ENCODE measurements around the gene TTC9B.
"Not testable (repeated sequence)": the region's sequence is repeated elsewhere in the genome, so short reads cannot be mapped to it uniquely, and the experiment has no call there.

TTC9B gene

DNA sequence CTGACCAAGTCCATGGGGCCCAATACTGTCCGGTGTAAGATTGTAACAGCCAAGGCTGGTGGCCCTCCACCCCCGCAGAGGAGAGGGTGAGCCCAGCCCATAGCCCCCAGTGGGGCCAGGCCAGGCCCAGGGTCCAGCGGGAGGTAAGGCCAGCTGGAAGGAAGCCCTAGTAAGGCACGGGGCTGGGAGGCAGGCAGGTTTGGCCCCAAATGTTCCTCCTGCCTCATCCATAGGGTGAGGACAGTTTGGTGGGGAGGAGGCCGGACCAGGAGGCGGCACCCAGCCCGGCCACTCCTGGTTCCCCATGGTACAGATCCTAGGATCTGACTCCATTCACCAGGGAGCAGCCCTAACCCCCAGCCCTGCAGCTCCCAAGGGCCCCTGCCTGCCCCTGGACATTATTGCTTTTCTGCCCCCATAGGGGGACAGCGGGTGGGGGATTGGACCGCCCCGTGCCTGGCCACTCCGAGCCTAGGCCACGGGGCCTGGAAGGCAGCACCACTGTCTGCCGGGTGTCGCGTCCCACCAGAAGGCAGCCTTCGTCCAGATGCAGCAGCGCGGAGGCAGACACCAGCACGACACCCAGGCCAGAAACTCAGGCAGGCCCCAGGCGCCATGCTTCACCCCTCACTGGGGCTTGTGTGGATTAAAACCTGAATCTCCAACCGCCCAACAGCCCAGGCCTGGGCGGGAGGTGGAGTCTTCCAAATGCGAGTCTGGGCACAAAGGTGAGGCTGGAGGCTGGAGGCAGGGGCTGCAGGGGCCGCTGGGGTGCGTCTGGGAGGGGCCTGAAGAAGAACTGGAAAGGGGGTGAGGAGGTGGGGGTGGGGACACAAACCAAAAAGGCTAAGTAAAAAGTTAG, 15.0 kb upstream of the TTC9B start:
- DNase-seq (ENCODE audit: low read depth in 2 of 2) = no peak

DNA sequence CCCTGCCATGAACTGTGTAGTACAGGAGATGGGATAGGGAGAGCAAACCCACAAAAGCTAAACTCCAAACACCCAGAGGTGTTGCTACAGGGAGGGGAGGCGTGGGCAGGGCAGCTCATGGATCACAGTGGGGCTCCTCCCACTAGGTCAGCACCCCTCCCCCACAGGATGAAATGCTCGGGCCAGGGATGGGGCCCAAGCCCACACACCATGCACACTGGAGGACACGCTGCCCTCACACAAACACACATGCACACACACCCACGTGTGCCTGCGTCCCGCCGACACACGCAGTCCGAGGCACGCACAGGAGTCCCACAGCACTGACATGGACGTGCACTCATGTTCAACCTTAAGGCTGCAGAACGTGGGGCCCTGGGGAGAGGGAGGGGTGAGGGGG, 14.3 kb upstream of the TTC9B start:
- DNase-seq (ENCODE audit: low read depth in 2 of 2) = no peak

DNA sequence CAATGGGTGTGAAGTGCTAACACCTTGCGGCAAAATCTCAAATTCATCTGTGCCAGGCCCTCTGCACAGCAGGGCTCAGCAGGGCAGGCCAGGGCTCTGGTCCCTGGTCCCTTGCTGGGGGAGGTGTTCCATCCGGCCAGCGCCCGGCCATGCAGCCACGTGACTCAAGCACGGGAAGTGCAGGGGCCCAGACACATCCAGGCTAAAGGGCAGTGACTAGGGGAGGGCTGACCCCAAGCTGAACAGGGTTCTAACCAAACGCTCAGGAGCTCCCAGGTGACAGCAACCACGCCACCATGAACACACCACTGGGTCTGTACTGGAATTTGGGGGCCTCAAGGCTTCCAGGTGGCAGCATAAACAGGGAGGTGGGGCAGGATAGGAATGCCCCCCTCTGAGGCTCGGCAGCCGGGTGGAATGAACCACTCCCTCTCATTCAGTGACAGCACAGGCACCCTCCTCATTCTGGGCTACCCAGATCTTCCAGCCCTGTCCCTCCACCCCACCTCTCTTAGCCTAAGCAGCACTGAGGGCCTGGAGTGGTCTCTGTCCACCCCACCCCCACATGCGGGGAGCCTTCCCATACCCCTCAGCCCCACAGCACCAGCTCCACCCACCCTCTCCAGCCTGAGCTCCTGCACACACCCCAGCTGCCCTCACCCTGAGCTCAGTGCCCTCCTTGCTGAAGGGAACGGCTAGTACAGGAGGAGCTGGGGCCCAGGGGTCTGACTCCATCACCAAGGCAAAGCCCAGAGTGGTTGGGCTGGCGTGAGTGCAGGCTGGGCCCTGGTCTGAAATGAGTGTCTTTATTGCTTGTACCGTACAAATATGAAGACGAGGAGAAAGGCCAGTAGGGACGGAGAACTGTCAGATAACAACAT, 13.6 kb upstream of the TTC9B start:
- DNase-seq (ENCODE audit: low read depth in 2 of 2) = no peak

DNA sequence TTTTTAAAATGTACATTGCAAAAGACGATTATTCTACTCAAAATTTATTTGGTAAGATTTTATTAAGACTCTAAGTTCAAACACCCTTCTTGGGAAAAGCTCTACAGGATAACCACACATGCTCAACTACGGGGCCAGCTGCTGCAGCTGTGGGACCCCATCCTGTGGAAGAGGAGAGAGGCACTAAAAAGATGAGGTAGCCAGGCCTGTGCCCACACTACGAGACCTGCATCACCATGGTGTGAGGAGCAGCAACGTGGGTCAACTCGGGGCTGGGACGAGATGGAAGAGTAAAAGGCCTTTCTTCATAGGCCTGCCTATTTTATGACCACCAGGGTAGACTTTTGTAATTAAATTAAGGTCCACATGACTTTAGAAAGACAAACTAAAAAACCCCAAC, 12.9 kb upstream of the TTC9B start:
- no peak for DNase-seq (ENCODE audit: low read depth in 2 of 2)

DNA sequence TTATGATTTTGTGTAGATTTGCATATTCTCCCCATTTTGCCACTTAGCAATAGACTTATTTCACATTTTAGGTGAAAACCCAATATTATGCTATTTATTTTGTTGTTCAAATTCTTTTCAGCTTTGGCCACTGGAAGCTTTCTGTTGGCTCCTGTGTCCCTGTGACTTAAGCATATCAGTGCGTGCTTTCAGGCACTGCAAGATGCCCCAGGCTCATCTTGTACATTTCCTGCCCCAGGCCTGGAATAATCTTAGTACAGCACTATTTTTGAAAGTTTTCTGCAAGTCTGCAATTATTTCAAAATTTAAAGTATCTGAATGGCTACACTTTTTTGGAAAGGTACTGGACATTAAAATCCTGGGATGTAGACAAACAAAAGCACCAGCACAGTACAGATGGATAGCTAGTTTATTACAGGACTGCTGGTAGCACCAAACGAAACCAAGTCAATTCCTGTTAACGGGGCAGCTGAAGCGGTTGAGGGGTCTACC, 11.8 kb upstream of the TTC9B start:
- DNase-seq (ENCODE audit: low read depth in 2 of 2) = no peak

DNA sequence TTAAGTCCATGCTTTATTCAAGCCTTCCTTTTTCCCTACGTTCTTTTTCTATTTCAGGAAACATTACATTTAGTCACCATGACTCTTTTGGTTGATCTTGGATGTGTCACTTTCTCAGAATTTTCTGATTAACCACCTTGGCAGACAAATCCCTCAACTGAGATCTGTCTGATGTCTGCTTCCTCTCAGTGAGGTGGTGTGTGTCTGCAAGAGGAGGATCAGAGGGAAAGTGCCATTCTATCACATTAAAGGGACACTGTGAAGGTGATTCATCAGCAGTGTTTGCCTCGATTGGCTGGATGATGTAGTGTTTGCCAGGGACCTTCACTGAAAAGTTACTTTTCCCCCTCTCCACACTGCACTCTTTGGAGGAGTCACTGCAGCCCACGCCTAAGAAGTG, 11.3 kb upstream of the TTC9B start:
- DNase-seq (ENCODE audit: low read depth in 2 of 2) = no peak

DNA sequence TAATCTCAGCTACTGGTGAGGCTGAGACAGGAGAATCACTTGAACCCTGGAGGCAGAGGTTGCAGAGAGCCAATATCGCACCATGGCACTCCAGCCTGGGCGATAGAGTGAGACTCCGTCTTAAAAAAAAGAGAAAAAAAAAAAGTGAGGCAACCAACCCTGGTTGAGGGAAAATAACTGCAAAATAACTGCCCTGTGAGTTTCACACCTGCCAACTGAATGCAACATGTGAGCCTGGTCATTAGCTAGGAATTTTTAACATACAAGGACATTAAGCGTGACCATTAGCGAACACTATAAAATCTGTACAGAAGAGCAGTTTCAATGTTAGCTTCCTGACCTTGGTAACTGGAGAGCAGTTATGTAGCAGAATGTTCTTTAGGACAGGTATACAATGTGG, 10.7 kb upstream of the TTC9B start:
- no peak for DNase-seq (ENCODE audit: low read depth in 2 of 2)

DNA sequence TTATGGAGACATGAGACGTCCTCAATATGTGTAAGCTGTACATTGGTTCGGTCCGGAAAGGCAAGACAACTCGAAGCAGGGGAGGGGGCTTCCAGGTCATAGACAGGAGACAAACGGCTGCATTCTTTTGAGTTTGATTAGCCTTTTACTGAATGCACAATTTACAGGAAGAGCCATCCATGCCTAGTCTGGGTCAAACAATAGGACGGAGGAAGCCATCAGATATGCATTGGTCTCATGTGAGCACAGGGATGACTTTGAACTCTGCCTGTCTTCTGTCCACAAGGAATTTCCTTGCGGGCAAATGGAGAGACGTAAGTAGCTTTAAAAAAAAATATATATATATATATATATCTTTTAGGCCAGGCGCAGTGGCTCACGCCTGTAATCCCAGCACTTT, 10.2 kb upstream of the TTC9B start:
- no peak for DNase-seq (ENCODE audit: low read depth in 2 of 2)

DNA sequence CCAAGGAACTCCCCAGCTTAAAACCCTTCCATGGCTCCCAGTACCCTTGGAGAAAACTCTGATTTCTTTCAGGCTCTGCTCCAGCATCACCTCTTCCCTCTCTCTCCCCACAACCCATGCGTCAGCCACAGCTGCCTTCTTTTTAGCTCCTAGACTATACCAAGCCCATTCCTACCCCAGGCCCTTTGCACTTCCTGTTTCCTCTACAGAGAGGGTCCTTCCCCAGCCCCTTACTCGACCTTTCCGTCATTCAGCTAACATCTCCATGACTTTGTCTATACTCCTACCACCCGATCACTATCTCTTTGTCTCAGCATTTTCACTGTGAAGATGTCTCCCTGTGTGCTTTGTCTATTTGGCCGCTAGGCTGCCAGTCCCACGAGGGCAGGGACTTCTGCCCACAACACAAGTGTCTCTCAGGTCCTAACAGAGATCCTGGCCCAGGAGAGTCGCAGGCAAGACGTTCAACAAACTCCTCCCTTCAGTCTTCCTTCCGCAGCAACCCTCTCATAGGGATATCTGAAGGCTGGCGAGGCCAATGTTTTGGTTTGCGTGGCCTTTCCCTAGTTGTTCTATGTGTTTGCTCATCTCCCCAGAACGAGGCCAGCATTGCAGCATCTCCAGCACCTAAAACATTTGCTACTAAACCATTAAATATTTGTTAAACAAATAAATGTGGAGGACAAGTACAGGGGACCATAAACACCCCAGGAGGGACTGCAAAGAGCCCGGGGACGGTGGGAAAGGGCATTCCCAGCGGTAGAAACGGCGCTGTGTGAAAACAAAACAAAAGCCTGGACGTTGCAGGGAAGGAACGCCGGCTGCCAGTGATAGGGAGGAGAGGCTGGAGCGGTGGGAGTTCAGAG, 7.5 kb upstream of the TTC9B start:
- DNase-seq (ENCODE audit: low read depth in 2 of 2) = no peak

DNA sequence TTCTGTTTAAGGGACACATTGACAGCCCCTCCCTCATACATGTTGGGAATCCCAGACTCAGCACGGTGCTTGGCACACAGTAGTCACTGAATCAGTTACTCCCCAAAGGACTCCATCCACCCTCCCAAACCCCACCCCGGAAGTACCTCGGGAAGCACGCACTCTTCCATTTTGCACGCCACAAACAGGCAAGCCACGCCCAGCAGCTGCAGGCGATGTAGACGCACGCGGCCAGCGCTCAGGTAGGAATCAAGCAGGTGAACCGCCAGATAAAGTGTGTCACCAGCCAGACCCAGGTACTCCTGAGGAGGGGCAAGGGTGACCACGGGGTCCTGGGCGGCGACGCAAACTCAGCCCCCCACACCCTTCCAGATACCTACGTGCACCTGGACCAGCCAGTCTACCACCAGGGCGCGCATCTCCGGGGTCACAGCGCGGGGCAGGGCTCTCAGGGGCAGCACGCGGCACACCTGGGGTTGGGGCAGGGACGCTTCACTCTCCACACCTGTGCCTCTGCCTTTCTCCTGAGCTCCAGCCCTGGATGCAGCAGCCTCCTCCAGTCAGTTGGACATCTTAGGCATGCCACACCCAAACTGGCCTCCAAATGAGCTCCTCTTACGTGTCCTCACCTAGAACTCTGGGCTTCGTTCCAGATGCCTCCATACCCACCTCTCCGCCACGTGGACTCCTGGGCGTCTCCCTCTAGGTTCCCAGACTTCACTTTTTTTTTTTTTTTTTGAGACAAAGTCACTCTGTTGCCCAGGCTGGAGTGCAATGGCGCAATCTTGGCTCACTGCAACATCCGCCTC, 6.4 kb upstream of the TTC9B start:
- DNase-seq (ENCODE audit: low read depth in 2 of 2) = no peak

DNA sequence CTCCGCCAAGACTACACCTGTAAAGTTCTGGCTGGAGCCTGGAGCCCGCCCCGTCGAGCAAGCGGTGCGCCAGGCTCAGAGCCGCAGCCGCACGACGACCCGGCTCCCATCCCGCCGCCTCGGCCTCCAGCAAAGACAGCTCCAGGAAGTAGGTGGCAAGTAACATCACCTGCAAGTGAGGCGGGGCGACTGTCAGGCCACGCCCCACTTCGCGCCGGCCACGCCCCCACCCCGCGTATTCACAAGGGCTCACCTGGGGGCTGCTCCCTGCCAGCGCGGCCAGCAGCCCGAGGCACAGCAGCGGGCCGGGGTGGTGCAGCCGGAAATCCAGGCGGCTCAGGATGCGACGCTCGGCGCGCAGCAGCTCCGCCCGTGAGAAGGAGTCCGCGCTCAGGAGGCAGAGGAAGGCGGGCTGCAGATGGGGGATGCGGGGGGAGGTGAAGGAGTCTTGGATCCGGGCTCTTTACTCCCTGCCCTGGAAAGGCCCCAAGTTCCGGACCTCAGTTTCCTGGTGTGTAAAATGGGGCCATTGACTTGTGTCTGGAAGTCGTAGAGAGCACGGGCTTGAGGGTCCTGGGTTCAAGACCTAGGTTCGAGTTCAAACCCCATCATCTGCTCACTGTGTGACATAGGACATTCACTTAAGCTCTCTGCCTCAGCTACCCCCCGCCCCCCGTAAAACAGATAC, 5.1 kb upstream of the TTC9B start:
- no peak for DNase-seq (ENCODE audit: low read depth in 2 of 2)

DNA sequence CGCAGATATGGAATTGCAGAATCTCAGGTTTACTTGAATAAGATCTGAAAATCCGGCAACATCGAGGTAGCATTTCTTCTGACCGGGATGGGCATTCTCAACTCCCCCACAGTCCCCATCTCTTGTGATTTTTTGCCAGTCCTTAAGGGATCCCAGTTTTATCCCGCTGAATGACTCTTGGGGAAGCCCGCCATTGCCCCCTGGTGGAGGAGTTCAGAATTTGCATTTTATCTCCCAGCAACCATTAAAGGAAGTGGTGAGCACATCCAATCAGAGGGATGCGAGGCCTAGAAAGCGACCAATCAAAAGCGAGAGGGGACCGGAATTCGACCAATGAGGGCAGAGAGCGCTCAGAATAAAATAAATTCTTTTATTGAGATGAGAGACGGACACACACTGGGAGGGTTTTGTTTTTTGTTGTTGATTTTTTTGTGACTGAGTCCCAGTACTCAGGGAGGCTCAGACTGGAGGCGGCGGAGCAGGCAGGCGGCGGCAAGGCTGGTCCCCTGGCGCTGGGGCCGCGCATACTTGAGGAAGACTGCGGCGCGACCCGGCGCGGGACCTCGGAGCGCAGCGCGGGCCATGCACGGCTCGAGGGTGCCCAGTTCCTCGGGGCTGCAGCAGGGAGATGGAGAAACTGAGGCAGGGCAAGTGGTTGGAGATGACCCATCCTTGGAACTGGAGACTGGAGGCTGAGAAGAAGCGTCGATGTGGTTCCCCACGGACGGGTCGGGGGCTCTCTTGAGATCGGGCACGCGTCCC, 3.9 kb upstream of the TTC9B start:
- peak; percentile 53 to 56 for DNase-seq (ENCODE audit: low read depth in 2 of 2)

DNA sequence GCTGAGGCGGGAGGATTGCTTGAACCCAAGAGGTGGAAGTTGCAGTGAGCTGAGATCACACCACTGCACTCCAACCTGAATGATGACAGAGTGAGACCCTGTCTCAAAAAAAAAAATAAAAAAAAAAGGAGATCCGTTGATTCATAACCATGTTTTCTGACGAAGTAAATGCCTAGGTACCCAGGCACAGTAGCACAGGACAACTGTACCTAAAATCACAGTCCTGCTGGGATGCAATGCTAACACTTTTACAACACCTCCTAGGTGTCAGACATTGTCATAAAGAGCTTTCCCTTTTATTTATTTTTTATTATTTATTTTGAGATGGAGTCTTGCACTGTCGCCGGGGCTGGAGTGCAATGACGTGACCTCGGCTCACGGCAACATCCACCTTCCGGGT, 2.5 kb upstream of the TTC9B start:
- DNase-seq (ENCODE audit: low read depth in 2 of 2) = no peak

DNA sequence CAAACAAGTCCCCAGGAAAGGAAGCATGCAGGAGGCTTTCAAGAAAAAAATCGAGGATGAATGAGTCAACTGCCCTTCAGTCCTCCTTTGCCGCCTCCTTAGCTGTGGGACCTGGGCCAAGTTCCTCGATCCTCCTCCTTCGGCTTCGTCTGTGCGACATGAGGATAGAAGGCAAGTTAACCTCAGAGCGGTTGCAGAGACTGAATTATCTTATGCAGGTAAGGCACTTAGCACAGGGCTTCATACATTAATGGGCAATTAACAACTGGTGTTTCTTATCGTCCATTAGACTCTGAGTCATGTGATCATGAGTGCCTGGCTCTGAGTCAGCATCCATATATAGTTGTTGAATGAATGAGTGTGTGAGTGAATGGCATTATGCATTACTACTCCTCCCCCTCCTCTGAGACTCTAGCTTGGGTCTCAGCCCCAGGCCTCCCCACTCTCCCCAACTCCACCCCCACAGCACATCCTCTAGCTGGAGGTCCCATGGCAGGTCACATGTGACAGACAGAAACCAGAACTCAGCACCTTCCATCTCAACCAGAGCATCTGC, 1.6 kb upstream of the TTC9B start:
- no peak for DNase-seq (ENCODE audit: low read depth in 2 of 2)

DNA sequence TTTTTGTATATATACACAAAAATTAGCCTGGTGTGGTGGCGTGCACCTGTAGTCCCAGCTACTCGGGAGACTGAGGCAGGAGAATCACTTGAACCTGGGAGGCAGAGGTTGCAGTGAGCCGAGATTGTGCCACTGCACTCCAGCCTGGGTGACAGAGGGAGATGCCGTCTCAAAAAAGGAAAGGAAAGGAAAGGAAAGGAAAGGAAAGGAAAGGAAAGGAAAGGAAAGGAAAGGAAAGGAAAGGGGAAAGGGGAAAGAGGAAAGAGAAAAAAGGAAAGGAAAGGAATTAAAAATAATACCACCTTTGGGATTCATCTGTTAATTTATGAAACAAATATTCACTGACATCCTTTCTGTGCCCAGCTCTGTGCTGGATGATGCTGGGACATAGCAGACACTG, 845 bp upstream of the TTC9B start:
- DNase-seq (ENCODE audit: low read depth in 2 of 2) = not testable (repeated sequence)

DNA sequence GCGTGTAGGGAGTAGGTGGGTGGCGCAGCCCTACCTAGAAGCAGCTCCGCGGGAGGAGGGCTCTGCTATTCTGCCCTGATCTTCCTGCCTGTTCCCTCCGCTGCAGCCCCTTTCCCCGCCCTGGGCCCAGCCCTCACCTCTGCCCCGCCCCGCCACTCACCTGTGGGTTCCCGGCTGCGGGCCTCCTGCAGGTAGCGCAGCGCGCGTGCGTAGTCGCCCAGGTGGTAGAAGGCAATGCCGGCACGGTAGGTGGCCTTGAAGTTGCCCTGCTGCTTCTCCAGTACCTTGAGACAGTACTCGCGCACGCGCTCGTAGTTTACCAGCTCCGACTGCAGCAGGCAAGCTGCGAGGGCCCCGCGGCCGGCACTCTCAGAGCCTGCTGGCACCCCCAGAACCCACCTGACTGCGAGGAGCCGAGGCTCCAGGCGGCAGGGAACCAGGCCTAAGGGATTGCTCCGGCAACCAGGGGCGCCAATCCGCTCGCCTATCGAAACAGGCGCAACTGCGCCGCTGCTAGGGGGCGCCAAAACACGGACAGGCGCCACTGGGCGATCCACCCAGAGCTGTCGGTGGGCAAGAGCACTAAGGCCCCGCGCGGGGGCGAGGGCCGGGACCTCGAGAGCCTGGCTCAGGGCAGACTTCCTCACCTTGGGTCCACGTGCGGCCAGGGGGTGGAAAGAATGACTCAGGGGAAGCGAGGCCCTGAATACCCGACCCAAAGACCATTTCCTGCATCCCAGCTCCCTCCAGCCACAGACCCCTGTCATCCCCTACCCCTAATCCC, 965 bp downstream of the TTC9B start:
- DNase-seq (ENCODE audit: low read depth in 2 of 2) = no peak

DNA sequence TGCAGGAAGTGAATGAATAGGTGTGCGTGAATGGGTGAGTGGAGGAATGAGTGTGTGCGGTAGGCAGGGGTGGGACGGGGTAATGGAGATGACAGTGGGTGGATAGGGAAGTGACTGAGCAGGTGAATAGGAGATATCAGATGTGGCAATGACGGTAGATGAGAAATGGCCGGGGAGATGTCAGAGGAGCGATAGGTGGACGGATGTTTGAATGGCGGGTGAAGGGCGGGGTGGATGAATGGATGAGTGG, 1.5 kb downstream of the TTC9B start:
- no peak for DNase-seq (ENCODE audit: low read depth in 2 of 2)

DNA sequence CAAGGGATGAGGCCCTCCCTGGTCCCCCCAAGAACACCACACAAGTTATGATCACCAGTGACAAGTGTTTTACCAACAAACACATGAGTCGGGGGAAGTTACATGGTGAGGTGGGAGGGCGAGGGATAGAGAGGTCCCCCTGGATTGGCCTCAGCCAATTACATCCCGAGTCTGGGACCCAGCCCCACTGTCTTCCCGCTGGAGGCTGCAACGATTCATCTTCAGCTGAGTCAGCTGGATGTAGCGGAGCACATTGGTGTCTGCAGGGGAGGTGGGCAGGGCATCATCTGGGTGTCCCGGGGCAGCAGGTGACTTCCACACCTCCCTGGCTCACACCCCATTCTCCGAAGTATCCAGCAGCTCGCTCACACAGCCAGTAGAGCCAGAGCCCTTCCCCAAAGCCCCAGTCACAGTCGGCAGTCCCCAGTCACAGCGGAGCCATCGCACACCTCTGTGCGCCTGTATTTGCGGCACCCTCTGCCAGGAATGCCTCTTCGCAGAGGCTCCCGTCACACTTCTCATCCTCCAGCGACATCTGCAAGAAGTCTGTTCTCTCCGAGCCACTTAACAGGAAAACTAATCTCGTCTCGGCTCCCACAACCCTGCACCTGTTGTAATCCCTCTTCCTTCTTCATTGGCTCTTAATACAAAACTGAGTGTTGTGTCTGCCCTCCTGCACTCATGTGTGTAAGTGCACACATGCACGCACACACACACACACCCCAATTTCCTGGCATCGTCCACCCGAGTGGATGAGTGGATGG, 2.0 kb downstream of the TTC9B start:
- no peak for DNase-seq (ENCODE audit: low read depth in 2 of 2)
